ENCODE measurements around the gene EFCAB6. TPM values are rescaled to one million over a fixed set of nuclear protein-coding genes. Genes with fewer than 3 reads are reported as not detected.

EFCAB6 gene
- polyA plus RNA-seq, 1 donor, result 0.80 TPM

DNA sequence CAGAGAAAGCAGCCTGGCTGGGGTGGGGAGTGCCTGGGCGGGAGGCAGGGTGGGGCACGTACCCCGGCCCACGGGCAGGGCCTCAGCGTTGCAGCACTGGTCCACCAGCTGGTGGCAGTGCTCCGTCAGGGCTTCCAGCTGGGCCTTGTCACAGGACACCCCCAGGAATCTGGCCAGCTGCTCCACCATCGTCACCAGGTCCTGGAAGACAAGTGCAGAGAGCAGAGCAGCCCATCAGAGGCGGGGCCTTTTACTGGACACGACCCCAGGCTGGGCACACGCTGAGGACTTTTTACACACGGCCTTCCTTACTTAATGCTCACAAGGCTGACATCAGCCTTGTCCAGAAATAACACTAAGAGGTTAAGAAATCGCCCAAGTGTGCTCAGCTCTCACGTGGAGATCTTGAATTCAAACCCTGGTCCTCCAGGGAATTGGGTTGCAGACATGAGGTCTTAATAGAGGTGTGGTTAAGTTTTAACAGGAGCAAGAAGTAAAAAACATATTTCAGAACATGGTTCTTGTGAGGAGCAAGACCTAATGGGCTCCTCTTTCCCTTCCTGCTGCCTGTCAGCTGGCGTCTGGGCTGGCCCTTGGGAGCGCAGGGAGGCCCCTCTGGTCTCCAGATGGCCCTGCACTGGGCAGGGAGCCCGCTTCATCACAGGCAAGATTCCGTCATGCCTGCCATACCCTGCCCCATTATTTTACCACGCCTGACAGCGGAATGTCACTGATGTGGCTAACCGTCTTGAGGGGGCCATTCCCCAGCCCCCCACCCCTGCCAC lies 17.1 kb upstream of the EFCAB6 start:
- DNase-seq, result peak; percentile 51

DNA sequence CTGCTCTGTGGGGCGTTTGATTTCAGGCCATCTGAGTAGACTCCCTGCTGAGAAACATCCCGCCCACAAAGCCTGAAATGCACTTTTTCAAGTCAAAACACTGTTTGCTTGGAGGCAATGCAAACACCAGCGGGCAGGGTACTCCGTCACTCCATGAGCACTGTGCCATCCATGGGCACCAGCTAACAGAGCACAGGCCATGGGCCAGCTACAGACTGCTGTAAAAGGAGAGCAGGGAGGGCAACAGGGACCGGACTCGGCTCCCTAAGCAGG lies 16.6 kb upstream of the EFCAB6 start:
- no peak for DNase-seq

DNA sequence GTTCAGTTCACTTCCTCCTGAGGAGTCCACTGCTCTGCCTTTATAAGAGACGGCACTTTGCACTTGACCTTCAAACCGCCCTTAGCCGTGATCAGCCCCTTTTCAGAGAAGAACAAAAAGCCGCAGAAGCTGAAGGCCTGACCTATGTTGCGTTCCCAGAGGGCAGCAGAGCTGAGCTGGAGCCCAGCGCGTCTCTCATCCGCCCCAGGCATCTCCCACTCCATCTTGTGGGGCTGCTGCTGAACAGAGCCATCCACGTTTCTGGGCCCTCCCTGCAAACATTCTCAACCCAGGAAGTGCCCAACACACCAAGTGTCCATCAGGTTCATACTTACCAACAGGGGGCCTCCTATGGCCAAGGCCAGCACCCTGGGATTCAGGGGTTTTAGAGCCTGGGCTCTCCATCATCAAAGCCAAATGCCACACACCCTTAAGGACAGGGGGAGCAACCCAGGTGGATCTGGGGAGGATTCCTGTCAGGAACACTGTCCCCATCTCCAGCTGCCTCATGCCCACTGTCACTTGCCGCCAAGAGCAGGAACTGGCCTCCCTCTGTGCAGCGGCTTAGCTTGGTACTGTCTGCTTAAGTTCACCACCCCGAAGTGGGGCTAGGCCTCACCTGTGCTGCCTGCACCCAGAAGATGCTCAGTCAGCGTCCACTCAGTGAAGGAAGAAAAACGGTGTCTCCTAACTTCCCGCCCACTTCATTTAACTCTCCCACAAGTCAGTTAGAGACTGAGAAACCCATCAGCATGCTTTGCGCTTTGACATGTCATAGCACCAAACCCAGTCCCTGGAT lies 16.0 kb upstream of the EFCAB6 start:
- DNase-seq, result no peak

DNA sequence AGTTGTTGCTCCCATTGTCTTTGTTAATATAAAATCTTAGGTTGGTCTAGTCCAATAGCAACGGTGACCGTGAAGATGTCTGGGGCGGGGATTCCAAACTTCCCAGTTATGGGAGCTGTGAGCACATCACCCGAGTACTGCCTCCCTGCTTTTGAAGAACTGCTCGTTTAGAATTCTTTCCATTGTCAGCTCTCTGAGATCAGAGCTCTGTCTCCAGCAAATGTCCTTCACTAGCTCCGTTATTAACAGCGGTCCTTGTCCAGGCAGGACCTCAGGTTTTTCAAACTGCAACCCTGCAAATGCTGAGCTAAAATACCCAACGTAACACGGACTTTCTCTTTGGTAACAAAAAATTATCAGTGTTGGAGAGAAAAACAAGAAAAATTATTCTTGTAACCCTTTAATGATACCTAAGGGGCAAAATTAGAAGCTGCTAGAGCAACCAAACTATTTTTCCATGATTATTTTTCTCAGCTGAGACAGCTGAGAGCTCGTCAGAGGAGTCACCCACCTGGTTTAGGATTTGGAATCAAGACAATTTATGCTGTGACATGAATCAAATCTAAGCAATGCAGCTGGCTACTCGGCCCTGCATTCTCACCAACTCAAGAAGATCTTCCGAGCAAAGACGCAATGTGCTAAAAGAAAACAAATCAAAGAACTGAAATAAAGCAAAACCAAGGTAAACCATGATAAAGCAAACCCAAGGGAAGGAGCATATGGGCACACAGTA lies 15.1 kb upstream of the EFCAB6 start:
- no peak for DNase-seq

DNA sequence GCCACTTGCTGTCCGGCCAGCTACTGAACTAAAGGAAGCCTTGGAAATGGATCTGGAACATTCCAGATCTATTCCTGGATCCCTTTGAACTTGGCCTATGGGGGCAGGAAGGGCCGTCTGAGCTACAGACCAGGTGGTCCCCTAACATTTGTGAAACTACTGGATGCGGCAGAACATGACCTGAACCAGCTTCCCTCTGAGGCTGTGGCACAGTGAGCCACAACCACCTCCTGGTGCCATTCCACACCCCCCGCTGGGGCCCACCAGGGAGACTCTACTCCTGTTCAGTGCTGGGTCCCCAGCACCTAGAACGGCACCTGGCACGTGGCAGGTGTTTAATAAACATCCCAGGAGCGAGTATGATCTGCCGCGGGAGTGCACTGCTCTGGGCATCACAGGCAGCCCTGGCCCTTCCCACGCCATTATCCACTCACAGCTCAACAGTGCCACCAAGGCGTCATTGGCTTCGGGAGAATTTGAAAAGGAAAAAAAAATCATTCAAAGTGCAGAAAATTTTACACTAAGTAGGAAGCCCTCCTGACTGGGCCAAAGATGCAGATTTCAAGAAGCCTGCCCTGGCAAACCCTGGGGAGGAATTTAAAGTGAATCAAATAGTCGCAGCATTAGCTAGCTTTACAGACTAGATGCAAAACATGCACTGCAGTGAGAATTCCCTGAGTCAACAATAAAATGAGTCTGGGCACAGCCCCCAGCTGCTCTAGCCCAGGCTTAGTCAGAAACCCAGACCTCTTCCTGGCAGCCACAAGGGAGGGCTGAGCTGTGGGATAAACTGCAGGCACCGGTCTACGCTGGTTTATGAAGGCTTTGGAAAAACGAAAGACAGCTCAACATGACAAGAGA lies 14.3 kb upstream of the EFCAB6 start:
- peak; percentile 30 for DNase-seq

DNA sequence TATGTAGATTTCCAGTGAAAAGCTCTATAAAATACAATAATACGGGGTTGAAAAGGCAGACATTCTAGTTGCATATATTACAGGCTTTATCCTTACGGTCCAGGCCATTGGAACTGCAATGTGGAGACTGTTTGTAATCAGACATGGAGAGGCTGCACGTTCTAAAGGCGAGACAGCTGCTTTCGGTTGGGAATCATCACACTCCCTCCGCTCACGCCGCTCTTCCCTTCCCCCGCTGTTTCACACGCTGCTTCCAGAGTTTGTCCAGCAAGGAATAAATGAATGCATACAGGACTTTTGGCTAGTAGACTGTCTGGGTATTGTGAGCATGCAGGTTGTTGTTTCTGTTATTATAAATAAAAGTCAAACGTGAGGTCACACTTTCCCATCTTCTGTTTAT lies 13.5 kb upstream of the EFCAB6 start:
- DNase-seq, result no peak

DNA sequence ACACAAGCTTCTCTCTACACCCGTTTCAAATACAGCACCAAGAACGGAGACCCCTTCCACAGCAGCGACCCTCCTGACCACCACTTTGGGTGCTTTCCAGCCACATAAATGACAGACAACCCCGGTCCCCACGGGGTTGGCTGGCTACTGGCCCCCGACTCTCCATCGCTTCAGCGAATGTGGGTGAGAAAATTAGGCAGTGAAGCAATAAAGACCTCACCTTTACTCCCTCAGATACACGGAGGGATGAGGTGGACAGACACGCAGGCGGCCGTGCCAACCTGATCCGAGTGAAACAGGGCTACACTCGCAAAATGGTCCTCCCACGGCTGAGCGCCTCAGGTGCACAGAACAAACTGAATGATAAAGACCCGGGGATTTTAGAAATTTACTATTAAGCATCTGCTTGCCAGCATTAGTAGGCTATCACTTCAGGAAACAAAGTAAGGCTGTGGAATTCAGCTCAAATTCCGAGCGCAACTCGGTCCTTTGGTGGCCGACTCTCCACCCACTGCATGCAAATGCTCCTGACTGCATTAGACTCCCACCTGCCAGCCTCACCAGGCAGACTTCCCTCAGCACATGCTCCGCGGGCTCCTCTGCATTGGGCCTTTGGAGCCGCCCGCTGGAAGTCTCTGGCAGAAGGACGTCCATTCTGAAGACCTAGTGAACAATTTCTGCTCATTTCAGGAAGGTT lies 12.8 kb upstream of the EFCAB6 start:
- DNase-seq, result no peak

DNA sequence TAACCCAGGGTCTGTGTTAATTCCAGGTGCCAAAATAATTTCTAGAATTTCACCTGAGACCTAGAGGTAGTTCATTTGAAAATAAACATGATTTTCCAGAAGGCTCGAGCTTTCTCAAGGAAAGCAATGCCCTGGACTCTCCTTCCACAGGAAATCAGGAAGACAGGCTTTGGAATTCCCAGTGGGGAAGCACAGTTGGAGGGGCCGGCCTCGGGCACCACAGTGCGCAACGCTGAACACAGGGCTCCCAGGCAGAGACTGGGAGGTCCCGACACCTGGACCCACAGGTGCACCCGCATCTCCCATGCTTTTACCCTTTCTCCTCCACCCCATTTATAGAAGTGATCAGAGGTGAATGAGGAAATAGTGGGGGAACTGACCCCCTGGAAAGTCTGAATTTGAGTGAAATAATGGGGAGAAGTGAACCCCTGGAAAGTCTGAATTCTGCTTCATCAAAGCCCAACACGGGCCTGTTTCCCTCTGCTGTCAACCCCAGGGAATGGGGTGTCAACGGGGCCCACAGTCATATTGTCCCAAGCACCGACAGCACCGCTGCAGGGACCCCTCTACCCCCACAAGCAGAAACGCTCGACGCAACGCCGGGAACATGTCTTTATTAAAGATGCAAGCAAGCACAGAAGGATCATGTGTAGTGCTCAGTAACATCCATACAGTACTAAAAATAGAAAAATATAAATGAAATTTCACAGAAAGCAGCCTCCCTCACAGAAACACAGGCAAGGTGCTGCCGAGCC lies 12.0 kb upstream of the EFCAB6 start:
- DNase-seq, result no peak

DNA sequence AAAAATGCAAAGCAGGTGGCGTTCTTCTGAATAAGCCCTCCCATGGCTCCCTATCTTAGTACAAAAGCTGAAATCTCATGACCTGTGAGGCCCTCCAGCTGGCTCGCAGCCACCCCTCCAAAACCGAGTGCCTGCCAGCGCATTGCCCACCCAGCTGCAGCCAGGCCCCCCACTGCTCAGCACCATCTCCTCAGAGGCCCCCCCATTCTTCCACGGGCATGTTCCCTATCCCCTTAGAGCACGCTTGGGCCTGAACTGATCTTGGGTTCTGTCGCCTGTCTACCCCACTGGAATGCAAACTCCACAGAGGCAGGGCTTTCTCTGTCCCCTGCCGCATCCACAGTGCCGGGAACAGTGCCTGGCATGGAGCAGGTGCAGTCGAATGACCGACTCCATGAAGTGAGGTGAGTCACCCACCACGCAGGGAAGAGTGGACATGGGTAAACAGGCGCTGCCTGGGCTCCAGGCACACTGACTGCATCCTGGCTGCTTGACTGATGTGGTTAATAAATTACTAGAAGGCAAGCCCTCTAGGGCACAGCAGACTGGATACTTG lies 11.3 kb upstream of the EFCAB6 start:
- no peak for DNase-seq

DNA sequence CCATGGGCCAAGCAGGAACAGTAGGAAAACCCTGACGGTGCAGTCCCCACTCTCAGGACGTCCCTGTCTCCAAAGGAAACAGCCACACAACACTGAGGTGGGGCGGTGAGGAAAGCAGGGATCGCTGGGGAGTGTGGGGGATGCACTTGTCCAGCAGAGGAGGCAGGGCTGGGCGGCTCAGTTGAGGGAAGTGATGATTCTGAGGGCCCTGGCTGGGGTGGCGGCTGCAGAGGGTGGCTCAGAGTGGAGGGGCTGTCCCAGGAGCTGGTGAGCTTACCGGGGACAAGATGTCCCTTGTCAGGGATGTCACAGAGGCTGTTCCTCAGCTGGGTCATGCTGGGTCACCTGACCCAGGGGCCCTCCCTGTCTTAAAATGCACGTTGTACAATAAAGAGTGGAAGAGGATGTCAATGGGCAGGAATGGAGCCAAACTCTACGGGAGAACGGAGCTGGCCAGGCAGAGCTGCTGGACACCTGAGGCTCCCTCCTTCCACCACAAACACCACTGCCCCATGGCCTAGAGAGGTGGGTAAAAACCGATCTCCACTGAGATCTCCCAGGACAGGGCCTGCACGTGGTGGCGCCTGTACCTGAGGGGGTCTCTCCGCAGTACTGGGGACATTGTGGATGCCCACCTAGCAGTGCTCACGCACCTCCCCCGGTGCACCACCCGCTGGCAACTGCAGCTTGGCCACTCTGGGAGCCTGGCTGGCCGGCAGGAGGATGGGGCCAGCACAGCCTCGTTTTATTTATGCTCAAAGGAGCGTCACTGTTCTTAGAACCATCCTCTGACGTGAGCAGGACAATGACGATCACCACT lies 9.7 kb upstream of the EFCAB6 start:
- DNase-seq, result no peak

DNA sequence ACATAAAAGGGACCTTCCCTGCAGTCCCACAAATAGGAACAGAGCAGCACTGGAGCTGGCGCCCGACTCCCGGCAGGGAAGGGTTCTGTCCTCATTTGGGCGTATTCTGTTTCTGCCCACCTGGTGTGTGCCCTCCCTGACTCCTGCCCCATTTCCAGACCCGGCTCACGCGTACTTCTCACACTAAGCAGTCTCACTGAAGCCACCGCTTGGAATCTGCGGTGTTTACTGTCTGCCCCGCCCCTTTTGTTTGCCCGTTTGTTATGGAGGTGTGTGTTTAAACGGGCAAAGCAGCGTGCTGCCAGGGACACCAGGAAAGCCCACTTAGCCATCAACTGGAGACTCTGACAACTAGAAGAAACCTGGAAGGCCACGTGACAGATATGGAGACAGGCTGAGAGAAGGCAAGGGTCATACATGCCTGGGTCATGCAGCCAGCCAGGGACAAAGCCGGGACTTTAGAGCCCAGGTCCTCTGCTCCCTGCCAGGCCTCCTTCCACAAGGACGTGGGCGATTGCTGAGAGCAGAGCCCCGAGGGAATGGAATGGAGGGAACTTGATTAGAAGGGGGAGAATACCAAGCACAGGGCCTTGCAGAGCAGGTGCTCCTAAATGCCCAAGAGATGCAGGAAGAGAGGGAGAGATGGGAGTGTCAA lies 8.7 kb upstream of the EFCAB6 start:
- DNase-seq, result no peak

DNA sequence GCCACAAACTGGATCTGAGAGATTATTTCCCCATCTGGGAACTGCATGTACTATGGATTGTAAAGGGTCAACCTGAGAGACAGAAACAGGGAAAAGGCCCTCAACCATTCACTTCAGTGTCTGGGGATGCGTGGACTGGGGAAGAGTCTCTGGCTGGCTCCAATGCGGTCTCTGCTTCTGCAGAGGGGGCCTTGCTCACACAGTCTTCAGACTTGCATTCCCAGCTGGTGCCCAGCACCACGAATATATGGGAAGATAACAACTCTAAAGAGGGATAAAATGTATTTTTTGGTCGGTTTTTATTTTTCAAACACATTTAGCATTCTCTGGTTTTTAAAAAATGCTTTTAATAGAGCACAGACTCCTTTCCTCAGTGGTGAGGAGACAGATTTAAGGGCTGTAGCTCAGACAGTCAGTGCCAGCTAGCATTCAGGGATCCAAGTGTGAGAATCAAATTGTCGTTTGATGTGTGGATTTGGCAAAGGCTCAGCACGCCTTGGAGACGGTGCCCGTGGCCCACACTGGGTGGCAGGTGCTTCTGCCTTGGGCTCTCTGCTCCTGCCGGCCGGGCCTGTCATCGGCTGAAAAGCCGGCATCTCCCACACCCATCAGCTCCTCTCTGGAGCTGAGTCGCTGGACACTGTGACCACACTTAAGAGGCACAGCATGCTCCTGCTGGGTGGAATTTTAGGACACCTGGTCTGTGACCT lies 8.0 kb upstream of the EFCAB6 start:
- DNase-seq, result no peak

DNA sequence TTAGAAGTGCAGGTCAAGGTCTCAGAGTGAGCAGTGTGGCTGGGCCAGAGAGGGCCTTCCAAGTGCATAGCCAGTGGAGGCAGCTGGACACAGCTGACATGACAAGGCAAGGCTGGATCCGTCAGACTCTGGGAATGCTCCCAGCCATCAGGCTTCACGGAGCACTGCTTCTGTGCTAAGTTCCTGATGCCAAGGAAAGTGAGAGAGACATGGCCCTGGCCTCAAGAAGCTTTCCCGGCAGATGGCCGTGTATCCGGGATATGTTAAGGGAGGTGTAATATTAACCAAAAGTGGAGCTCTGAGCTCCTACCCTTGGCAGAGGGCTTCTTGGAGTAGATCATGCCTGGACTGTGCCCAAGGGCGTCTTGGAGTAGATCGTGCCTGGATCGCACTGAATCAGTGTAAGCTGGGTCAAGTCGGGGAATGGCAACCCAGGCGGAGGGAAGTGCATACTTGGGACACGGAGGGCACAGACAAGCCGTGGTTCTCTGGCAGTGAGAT lies 7.4 kb upstream of the EFCAB6 start:
- DNase-seq, result no peak

DNA sequence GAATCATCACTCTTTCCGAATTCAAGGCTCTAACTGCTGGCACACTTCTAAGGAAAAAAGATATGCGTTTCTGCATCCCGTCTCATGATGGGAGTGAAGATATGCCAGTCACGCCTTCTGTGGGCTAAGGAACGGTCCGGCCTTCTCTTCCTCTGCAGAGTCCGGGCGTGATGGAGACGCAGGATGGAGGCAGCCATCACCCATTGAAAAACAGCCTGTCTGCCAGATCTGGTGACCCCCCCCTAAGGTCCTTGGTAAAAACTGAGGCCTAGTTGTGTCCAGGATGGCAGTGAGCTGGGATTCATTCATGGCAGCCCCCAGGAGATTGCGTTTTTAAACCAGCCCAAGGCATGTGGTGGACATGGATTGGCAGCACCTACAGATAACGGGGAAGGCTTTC lies 6.9 kb upstream of the EFCAB6 start:
- DNase-seq, result no peak

DNA sequence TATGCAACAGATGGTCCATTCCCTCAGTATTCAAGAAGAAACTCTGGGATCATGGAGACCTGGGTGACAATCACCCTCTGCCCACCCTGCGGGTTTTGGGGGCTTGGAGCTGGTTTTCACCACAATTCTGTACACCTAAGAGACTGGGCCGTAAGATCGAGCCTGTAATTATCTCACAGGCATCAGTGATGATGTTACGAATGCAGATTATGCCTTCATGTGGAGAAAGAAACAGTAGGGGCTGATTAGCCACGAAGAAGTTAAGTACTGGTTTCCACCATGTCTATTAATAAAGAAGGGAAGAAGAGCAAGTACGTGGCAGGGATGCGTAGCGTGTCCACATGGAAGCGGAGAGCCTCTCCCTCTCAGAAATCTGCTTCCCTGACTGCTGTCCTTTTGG lies 5.3 kb upstream of the EFCAB6 start:
- DNase-seq, result no peak

DNA sequence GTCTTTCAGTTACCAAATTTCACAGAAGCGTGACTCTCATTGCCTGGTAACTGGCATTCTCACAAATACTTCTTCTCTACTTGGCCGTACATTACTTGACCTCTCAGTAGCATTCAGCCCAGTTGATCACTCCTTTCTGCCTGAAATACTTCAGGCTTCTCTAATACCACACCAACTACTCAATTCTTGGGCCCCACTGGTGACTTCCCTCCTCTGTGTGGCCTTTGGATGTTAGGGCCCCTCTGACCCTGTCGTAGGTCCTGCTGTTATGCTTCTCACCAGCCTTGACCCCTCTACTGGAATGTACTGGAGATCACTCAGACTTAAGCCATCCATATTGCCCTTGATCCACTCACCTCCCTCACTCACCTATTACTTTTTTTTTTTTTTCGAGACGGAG lies 2.2 kb upstream of the EFCAB6 start:
- no peak for DNase-seq

DNA sequence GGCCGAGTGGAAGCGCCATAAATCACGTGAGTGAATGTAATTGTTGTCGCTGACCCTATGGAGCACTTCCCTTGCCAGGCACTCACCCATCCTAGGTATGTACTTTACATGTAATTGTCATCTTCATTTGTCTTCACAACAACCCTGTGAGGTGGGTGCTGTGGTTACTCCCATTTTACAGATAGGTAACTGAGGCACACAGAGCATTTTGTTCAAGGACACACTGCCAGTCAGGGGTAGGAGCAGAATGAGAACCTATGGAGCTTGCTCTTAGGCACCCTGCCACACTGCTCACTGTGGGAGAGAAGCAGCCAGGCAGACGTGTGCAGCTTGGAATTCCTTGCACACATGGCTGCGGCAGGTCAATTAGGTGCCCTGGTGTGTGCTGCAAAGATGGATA lies 785 bp upstream of the EFCAB6 start:
- no peak for DNase-seq

DNA sequence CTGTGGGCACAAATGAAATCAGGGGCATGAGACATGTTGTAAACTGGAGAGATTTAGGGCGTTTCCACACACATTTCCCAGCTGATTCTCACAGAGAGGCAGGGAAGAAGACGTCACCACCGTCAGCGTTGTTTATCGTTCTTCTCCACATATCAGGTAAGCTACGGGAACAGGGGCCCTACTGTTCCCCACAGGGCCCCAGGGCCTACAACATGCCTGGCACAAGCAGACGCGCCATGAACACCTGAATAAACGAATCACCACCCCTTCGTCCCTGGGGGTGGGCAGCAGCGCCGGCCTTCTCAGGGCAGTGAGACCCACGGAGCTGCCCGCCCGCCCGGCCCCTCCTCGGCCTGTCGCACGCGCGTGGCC lies 342 bp downstream of the EFCAB6 start:
- no peak for DNase-seq

Data from hindlimb muscle (tissue), 1 donor.